HG02938 (cell line): Measurements from ENCODE around the gene MAP4K3.

Experiments
- ATAC-seq: cut with Tn5 transposase; IDR thresholded peaks from one replicate; pipeline ENCODE4 v1.9.1; 2021; ENCODE audit warnings: mild to moderate bottlenecking, moderate library complexity; ENCODE audit not compliant: unreplicated experiment

Gene MAP4K3

DNA sequence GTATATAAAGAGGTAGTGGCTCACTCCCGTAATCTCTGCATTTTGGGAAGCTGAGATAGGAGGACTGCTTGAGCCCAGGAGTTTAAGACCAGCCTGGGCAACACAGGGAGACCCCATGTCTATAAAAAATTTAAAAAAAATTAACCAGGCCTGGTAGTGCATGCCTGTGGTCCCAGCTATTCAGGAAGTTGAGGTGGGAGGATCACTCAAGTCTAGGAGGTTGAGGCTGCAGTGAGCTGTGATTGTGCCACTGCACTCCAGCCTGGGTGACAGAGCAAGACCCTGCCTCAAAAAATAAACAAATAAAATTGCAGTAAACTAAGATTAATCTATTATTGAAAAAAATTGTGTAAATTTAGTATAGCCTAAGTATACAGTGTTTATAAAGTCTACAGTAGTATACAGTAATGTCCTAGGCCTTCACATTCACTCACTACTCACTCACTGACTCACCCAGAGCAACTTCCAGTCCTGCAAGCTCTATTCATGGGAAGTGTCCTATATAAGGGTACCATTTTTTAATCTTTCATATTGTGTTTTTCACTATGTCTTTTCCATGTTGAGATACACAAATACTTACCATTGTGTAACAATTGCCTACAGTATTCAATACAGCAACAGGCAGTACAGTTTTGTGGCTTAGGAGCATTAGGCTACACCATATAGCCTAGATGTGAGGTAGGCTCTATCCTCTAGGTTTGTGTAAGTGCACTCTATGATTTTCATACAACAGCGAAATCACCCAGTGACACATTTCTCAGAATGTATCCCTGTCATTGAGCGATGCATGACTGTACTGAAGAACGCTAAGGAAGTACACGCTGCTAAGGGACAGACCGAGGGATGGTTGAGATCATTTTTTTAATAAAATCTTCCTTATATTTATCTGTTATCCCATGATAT lies 10.4 kb upstream of the MAP4K3 start:
- ATAC-seq, result no peak

DNA sequence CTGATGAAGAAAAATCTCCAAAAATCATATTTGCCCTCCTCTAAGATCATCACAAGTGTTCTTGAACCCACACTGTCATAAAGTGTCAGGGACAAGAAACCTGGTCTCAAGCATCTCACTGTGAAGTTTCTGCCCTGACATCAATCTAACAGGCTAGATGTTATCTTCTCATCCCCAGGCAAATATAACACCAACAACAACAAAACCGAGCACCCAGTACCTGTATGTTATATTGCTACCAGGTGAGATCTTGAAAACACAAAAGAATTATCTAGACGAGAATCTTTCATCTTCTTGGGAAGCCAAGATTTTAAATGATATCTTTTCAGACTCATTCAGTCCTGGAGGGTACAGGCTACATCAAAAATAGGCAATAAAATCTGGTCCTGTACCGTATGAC lies 8.8 kb upstream of the MAP4K3 start:
- no peak for ATAC-seq

DNA sequence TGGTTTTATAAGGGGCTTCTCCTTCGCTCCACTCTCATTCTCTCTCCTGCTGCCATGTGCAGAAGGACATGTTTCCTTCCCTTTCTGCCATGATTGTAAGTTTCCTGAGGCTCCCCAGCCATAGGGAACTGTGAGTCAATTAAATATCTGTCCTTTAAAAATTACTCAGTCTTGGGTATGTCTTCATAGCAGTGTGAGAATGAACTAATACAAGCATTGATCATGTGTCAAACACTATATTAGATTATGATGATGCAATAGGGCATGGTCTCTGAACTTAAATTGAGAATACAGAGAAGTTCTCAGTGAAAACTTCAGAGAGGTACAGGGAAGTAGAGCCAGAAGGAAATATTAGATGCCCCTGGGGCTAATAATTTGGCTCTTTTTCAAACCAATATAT lies 5.9 kb upstream of the MAP4K3 start:
- no peak for ATAC-seq

DNA sequence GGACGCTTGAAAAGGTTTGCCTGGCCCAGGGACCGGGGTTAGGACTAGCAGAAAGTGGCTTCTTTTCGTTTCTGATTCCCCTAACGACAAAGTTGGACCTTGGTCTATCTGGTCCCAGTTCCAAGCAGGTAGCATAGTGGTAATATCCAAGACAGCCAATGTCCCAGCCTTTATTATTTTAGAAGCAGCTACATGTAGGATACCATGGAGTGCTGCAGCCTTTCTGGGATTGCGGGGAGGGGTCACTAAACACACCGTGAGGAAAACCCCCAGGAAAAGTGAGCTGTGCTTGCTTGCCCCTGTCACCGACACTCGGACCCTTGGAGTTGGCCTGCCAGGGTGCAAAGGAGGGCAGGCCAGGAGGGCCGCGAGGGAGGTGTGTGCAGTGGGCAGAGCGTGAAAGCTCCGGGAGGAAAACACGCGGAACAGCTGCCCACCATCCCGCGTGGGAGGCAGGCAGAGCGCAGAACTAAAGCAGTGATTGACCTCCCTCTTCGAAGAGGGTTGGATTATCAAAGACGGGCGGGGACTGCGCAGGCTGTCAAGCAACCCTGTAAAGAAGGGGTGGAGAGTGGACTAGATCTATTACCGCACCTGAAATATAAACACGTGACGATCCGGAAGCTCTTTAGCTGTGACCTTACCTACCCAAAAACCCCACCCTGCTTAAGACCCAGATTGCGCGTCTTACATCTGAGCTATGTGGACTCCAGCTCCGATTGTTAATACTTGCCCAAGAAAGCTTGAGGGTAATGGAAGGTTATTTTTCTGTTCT lies 624 bp upstream of the MAP4K3 start:
- ATAC-seq, result peak; percentile 51

DNA sequence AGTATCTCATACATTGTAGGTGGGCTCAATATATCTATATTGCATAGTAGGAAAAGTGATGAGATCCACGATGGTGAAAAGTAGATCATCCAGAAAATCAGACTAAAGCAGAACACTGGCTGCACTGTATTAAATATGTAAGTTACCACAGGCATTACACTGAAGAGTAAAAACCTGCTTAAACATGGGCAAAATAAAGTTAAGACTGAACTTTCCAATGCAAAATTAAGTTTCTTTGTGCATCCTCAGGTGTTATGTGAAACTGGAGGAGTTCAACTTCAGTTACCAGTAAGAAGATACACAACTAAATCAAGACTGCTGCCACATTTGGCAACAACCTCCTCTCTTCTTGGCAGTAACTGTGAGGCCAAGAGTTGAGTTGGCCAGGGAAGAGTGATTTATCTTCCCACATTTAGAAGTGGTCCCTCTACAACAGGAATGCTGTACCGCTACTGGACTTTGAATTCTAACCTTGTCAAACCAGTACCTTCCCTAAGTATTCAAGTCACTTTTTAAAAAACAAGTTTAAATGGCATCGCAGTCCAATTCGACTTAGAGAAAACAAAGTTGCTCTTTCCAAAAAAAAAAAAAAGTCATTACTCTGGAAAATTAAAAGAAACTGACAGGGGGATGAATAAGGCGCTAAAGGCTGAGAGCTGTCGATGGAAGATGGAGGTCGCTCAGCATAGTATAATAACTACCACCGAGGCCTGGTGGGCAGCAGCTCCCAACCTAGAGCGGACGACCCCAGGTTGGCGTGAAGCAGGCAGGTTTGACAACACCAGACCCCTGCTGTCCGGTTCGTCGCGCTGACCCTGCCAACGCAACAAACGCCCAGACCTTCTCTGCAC lies 1.1 kb downstream of the MAP4K3 start:
- no peak for ATAC-seq

DNA sequence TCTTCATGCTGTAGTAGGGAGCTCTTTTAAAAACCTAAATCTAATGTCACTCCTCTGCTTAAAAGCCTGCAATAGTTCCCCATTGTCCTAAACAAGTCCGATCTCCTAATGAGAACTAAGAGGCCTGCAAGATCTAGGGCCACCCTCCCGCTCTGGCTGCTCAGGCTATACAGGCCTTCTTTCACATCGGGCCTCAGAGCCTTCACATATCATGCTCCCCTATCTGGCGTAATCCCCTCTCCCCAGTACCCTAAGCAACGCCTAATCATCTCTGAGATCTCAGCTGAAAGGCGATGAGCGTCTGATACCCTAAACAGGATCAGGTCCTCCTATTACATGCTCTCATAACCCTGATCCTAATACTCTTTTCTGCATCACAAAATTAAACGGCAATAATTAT lies 1.9 kb downstream of the MAP4K3 start:
- ATAC-seq, result no peak

DNA sequence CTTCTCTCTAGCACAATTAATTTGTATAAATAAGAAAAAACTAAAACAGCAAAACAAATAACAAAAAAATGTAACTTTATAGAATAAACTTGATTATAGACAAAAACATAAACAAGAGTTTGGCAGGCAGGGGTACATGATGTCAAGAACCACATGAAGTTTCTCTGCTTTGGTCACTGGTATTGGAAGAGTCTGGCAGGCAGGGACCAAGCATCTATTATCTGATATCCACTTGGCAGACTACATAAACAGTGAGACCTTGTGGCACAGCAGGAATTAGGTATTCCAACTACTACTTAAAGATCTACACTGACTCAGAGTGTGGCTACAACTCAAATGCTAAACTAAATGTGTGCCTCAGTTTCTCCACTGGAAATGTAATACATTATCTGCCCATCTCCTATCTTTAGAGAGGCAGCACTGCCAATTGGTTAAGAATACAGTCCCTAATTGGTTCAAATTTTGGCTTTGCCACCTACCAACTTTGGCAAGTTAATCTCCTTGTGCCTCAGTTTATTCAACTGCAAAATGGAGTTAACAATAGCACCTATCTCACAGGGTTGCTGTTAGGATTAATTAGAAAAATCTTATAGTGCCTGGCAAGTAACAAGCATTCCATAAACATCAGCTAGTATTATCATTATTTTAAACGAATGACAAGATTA lies 2.7 kb downstream of the MAP4K3 start:
- ATAC-seq, result no peak

DNA sequence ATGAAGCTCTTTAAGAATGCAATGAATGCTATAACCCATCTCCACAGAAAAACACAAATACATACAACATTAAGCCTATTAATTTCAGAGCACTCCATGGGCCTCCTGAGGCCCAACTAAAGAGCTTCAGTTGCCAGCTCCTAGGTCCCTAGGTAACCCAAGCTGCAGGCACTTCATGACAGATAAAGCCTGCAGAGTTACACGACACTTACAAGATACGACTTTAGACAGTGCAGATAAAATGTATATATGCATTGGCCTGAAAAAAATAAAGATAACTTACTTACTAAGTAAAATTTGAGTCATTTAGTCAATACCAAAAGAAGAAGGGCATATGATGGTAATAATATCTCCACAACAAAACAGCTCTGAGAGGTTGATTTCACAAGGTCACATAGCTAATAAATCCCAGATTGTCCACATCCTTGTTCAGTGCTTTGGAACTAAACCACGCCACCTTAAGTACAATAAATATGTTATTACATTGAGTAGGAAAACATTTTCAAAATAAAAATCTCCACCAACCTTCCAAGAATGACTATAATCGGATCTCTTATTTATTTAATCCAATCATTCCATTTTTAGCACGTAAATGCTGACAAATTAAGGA lies 3.4 kb downstream of the MAP4K3 start:
- no peak for ATAC-seq

DNA sequence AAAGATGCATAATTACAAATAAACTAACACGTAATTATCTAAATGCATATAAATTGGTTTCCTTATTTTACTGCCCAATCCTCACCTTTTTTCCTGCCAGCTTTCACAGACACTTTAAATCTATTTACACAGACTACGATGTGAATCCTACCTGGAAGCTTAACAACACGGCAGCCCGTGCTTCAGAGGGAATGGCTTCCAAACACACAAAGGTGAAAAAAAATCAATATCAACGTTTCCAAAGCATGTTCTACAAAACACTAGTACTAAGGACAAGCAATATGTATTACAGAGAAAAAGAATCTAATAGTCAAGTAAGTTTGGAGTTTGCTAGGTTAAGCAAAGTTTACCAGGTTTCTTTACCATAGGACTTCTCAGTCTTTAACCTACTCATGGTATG lies 4.4 kb downstream of the MAP4K3 start:
- no peak for ATAC-seq

DNA sequence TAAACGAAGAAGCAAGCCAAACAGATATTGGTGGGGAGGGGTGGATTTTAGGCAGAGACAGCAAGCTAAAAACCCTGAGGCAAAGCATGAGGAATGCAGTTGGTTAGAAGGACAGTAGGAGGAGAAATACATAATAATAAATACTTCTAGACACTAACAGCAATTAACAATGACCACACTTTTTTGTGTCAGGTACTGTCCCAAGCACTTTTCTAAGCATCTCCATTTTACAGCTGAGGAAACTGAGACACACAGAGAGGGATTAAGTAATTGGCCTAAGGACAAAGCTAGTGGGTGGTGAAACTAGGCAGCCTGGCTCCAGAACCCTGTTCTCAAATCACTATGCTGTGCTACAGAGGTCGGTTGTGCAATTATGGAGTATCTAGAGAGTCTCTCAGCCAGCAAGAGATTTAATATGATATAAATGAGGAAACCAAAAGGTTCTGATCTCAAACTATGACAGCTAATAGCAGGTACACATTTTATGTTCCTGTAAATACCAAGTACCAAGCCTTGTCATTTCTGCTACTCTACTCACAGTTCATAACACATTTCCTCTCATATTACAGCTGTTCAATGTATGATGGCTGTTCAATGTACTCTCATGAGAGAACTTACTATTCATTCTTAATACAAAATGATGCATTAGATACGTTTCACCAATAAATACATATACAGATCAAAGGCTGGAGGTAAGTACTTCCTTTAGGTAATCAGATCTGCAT lies 5.3 kb downstream of the MAP4K3 start:
- ATAC-seq, result no peak

DNA sequence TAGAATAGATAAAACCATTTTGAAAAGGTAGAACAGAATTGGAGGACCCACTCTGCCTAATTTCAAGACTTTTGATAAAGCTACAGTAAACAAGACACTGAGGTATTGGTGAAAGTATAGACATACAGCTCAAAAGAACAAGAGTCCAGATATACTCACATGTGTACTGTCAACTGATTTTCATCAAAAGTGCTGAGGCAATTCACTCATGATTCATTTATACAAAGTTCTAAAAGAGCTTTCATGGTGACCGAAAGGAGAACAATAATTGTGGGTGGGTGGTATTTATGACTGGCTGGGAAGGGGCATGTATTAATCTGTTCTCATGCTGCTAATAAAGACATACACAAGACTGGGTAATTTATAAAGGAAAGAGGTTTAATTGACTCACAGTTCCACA lies 7.3 kb downstream of the MAP4K3 start:
- ATAC-seq, result no peak

DNA sequence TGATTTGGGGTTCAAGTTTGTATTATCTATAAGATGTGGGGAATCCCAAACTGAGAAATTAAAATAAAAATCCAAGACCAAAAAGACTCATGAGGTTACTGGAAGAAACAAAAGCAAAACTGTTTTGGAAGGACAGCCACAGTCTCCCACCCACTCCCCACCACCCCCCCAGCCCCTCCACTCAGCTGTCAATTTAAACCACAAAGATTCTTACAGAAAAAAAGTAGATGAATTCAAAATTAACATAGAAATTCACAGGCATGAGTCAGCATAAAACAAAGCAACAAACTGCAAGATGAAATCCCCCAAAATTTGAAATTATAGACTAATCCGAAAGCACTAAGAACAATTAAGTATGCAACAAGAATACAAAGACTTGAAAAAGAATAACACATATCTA lies 12.1 kb downstream of the MAP4K3 start:
- ATAC-seq, result no peak

DNA sequence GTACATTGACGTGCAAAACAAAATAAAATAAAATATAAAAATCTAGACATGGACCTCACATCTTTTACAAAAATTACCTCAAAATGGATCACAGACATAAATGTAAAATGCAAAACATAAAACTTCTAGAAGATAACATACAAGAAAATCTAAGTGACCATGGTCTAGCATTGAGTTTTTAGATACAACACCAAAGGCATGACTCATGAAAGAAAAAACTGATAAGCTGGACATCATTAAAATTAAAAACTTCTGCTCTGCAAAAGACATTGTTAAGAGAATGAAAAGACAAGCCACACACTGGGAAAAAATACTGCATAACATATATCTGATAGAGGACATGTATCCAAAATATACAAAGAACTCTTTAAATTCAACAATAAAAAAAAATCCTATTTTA lies 14.4 kb downstream of the MAP4K3 start:
- no peak for ATAC-seq

DNA sequence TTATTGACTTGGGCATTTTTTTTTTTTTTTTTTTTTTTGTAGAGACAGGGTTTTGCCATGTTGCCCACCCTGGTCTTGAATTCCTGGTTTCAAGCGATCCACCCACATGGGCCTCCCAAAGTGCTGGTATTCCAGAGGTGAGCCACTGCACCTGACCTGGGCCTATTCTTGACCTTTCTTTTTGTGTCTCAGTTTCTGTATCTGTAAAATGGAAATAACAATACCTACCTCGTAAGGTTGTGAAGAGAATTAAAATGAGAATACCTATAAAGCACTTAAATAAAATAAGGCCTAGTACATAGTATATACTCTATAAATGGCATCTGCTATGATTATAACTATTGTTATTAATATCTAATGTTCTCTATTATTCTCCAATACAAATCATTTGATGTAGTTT lies 15.7 kb downstream of the MAP4K3 start:
- no peak for ATAC-seq

DNA sequence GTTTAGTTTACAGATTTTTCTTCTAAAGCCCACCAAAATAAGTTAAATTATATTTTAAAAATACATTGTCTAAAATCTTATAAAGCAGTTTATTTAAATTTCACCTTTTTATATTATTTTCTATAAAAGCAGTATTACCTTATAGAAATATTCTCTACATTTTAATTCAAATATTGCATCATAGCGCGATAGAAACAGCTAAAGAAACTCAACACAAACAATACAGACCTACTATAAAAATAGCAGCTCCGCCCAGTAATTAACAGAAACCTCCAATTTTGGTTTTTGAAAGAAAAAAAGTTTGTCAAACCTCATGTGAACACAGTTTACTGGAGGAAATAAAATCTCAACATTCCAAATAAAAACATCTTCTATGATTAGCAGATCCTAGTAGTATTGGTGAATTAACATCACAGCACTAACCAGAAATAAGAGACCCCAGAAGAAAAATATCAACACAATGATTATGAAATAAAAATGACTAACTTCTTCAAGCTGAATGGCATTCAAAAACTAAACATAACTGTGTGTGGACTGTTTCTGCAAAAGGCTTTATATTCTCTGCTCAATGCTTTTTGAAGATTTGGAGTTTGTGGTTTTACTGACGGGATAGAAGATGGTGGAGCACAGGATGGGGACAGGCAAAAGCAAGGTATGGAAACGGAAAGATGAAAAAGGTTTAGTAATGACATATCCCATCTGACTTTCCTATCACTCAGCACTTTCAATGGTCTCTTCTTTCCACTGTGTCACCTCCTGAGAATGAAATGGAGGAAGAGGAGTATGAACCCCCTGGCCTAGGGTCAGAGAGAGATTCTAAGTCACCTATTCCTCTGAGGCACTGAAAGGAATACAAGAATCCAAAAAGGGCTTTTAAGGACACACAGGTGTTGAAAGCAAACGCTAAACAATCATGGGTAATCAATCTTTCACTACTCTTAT lies 17.5 kb downstream of the MAP4K3 start:
- ATAC-seq, result no peak

DNA sequence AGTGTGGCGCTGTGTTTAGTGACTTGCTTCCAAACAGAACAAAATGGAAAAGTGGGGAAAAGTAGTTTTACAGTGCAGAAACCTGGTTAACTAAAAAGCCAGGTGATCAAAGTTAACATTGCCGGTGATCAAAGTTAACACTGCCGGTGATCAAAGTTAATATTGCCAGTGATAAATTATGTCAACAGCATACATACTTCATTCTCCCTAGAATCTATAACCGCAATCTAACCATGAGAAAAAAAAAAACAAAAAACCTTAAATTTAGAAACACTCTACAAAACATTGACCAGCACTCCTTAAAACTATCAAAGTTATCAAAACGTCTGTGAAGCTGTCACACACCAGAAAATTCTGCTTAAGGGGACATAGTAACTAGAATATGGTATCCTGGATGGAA lies 18.6 kb downstream of the MAP4K3 start:
- no peak for ATAC-seq

DNA sequence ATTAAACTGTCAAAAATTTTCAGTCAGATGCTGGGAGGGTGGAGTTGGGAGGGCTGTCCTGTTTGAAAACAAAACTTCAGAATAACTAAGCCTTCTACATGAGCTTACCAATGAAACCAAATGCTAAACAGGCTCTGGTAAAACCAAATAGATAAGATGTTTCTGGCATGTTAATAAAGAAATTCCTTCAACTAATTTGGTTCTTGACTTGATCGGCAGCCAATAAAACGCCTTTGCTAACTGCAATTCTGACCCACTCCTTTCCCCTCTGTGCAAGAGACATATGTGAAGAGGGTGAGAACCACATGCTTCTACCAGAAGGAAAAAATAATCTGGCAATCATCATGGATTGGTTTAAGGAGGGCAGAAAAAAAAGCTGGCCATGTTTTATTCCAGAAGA lies 20.9 kb downstream of the MAP4K3 start:
- ATAC-seq, result no peak

DNA sequence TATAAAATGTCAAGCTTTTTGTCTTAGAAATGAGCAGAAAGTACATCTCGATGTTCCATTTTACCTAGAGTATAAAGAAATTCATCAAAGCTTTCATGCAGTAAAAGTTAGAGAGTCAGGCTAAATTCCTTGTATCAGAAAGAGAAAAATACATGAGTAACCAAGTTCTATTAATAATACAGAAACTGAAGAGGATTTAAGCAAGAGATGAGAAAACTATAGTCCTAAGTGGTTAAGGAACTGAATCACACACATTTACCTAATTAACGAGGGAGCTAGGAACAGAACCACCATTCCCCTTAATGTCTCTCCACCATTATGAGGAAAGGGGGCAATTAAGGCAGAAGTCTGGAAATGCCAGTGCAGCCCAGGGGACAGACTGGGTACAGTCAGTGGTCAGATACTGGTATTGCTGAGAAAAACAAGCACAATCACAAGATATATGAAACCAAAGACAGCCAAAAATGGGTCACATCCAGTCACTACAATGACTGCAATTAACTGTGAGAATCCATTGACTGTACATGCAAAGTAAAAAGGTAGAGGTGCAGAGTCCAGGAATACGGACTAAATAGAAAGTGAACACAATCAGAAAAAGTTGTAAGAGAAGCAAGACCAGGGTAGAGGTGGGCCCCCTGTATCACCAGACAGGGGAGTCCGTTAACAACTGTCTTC lies 23.9 kb downstream of the MAP4K3 start:
- ATAC-seq, result no peak
